Right forelimb (tissue), 1 donor: Measurements from ENCODE around the gene WWC2.

Experiments used
- DNase-seq: peaks from one replicate; pipeline ENCODE4 v3.0.0-alpha.2; 2018

WWC2 gene

GRCh38 chr4:183260491-183261151 is 161.6 kb downstream of the WWC2 start:
- DNase-seq, result no peak

GRCh38 chr4:183261953-183262775 is 163.1 kb downstream of the WWC2 start:
- peak; percentile 82 for DNase-seq

GRCh38 chr4:183262776-183263100 is 163.7 kb downstream of the WWC2 start:
- no peak for DNase-seq

- DNase-seq, result no peak
These were observed 164.8 kb downstream of the WWC2 start for GRCh38 chr4:183263787-183264386.

- no peak for DNase-seq
These were observed 165.6 kb downstream of the WWC2 start for GRCh38 chr4:183264614-183265013.

GRCh38 chr4:183266371-183266770 is 167.3 kb downstream of the WWC2 start:
- DNase-seq, result no peak

GRCh38 chr4:183268556-183268955 is 169.5 kb downstream of the WWC2 start:
- DNase-seq, result no peak

- no peak for DNase-seq
These were observed 173.3 kb downstream of the WWC2 start for GRCh38 chr4:183272384-183272783.

- no peak for DNase-seq
These were observed 177.0 kb downstream of the WWC2 start for GRCh38 chr4:183276106-183276505.

- DNase-seq, result no peak
These were observed 185.3 kb downstream of the WWC2 start for GRCh38 chr4:183284258-183284785.

GRCh38 chr4:183284965-183285364 is 185.9 kb downstream of the WWC2 start:
- DNase-seq, result no peak

- no peak for DNase-seq
These were observed 186.8 kb downstream of the WWC2 start for GRCh38 chr4:183285886-183286285.

GRCh38 chr4:183286590-183287308 is 187.7 kb downstream of the WWC2 start:
- no peak for DNase-seq

- DNase-seq, result no peak
These were observed 188.2 kb downstream of the WWC2 start for GRCh38 chr4:183287309-183287659.

GRCh38 chr4:183287677-183288076 is 188.6 kb downstream of the WWC2 start:
- DNase-seq, result no peak

- DNase-seq, result no peak
These were observed 189.9 kb downstream of the WWC2 start for GRCh38 chr4:183288955-183289354.

- DNase-seq, result no peak
These were observed 190.6 kb downstream of the WWC2 start for GRCh38 chr4:183289688-183290087.

GRCh38 chr4:183291070-183291469 is 192.0 kb downstream of the WWC2 start:
- no peak for DNase-seq

GRCh38 chr4:183295711-183296110 is 196.7 kb downstream of the WWC2 start:
- no peak for DNase-seq

- no peak for DNase-seq
These were observed 198.6 kb downstream of the WWC2 start for GRCh38 chr4:183297675-183298074.

- DNase-seq, result no peak
These were observed 200.4 kb downstream of the WWC2 start for GRCh38 chr4:183299464-183299863.

GRCh38 chr4:183300070-183300469 is 201.0 kb downstream of the WWC2 start:
- no peak for DNase-seq

- no peak for DNase-seq
These were observed 201.6 kb downstream of the WWC2 start for GRCh38 chr4:183300655-183301054.
